GM12878 (cell line): ENCODE measurements around the gene GATA2. TPM values are rescaled to one million over a fixed set of nuclear protein-coding genes. Genes with fewer than 3 reads are reported as not detected.

Source experiments
- ATAC-seq: fragments of 200-7000 bp; cut with Tn5 transposase; 3 replicates; pipeline ENCODE4 v1.9.1; 2020; ENCODE audit warnings: mild to moderate bottlenecking, moderate library complexity
- BruUV-seq: library from RNA; stranded (reverse); fragments of 400-500 nt; replicated peaks from 2 replicates; lab custom pipeline; 2021; lab: Mats Ljungman, UMichigan
- CTCF ChIA-PET: fragments of 300-600 bp; sonication (Branson Sonifier 250); formaldehyde crosslinking; extraction: SDS; loops from one replicate; lab custom pipeline; 2021; ENCODE audit warnings: inconsistent platforms; lab: Yijun Ruan, JAX
- POLR2A ChIA-PET: fragments of 350-600 bp; formaldehyde crosslinking; extraction: SDS; loops from one replicate; lab custom pipeline; 2021; ENCODE audit warnings: inconsistent platforms; lab: Charles Lee
- RAD21 ChIA-PET: fragments of 300-600 bp; sonication (Branson Sonifier 250); formaldehyde crosslinking; loops from one replicate; lab custom pipeline; 2023; ENCODE audit warnings: antibody characterized with exemption; ENCODE audit not compliant: unreplicated experiment; lab: Charles Lee
- SMC1A ChIA-PET: fragments of 300-600 bp; sonication (Branson Sonifier 250); formaldehyde crosslinking; loops from one replicate; lab custom pipeline; 2023; ENCODE audit not compliant: unreplicated experiment, uncharacterized antibody; lab: Charles Lee
- DNase-seq: peaks from one replicate; pipeline ENCODE4 v3.0.0-alpha.2; 2011; ENCODE audit warnings: low read depth, low spot score
- FAIRE-seq: peaks from 3 replicates; lab custom pipeline; 2011; peaks lifted over from hg19 to GRCh38; lab: Jason Lieb, UNC
- H2AFZ ChIP-seq: 2 replicates; pipeline ENCODE4 v1.6.0; 2011; ENCODE audit warnings: low read depth, low read length, control low read depth; ENCODE audit not compliant: control insufficient read depth
- H3K27ac ChIP-seq: 2 replicates; pipeline ENCODE4 v1.5.1; 2011; ENCODE audit warnings: control low read depth; ENCODE audit not compliant: control insufficient read depth, insufficient read depth
- H3K27me3 ChIP-seq, 2 experiments: replicated peaks in 1 of 2; 2 replicates each; pipeline versions ENCODE4 v1.6.0 to v1.6.1; 2011; ENCODE audit warnings: low read length in 1 of 2; ENCODE audit not compliant: control insufficient read depth in 2 of 2, insufficient read depth in 2 of 2
- H3K36me3 ChIP-seq, 2 experiments: 2 replicates each; pipeline ENCODE4 v1.5.1; 2011; ENCODE audit warnings: low read length in 1 of 2; ENCODE audit not compliant: control insufficient read depth in 2 of 2, insufficient read depth in 2 of 2
- H3K4me1 ChIP-seq: 2 replicates; pipeline ENCODE4 v1.6.1; 2011; ENCODE audit warnings: mild to moderate bottlenecking, low read length, moderate library complexity, mixed read lengths; ENCODE audit not compliant: control insufficient read depth, insufficient read depth
- H3K4me2 ChIP-seq: 2 replicates; pipeline ENCODE4 v1.6.0; 2011; ENCODE audit warnings: control low read depth; ENCODE audit not compliant: control insufficient read depth, insufficient read depth
- H3K4me3 ChIP-seq: fragments of 200-600 bp; sonication (generic); 2 replicates; pipeline ENCODE4 v1.5.1; 2016
- H3K79me2 ChIP-seq: 2 replicates; pipeline ENCODE4 v1.6.0; 2011; ENCODE audit warnings: low read length; ENCODE audit not compliant: control insufficient read depth, insufficient read depth
- H3K9ac ChIP-seq: 2 replicates; pipeline ENCODE4 v1.8.0; 2011; ENCODE audit warnings: low read length, control low read depth, mixed read lengths; ENCODE audit not compliant: control insufficient read depth, insufficient read depth
- H3K9me3 ChIP-seq: replicated peaks from 3 replicates; pipeline ENCODE4 v1.5.1; 2011; ENCODE audit warnings: mild to moderate bottlenecking, low read length; ENCODE audit not compliant: control insufficient read depth, insufficient read depth
- H4K20me1 ChIP-seq: 2 replicates; pipeline ENCODE4 v1.6.0; 2011; ENCODE audit not compliant: control insufficient read depth, insufficient read depth
- CHD4 ChIP-seq: fragments of 200-600 bp; sonication (generic); IDR thresholded peaks from 2 replicates; pipeline ENCODE4 v1.6.1; 2016; ENCODE audit warnings: mild to moderate bottlenecking
- CREM ChIP-seq: IDR thresholded peaks from 2 replicates; pipeline ENCODE4 v1.6.1; 2014; ENCODE audit warnings: antibody characterized with exemption, low read depth
- EP300 ChIP-seq, 2 experiments: fragments of 150-350 bp in 1 of 2; IDR thresholded peaks; 2 replicates each; pipeline ENCODE4 v1.6.1; 2011 to 2012; ENCODE audit warnings: low read depth in 2 of 2, low read length in 2 of 2, borderline replicate concordance in 1 of 2, improper control_type of control experiment in 1 of 2, inconsistent platforms in 1 of 2; ENCODE audit not compliant: control insufficient read depth in 1 of 2
- ETV6 ChIP-seq, 2 experiments: fragments of 450-650 bp in 1 of 2; IDR thresholded peaks in 1 of 2; conservative IDR thresholded peaks in 1 of 2; 2 replicates each; pipeline ENCODE4 v1.6.1; 2014; ENCODE audit warnings: antibody characterized with exemption in 1 of 2, borderline replicate concordance in 1 of 2, low read depth in 1 of 2, mild to moderate bottlenecking in 1 of 2, moderate library complexity in 1 of 2
- HDAC2 ChIP-seq: fragments of 200-600 bp; sonication (generic); IDR thresholded peaks from 2 replicates; pipeline ENCODE4 v1.6.1; 2017
- IRF4 ChIP-seq: IDR thresholded peaks from 2 replicates; pipeline ENCODE4 v1.6.1; 2011; ENCODE audit warnings: low read depth, low read length
- KDM1A ChIP-seq: fragments of 200-600 bp; sonication (generic); IDR thresholded peaks from 2 replicates; pipeline ENCODE4 v1.6.1; 2016; ENCODE audit warnings: borderline replicate concordance
- MAX ChIP-seq: IDR thresholded peaks from 2 replicates; pipeline ENCODE4 v1.6.1; 2012; ENCODE audit warnings: low read depth, low read length, improper control_type of control experiment
- MEF2A ChIP-seq: IDR thresholded peaks from 2 replicates; pipeline ENCODE4 v1.6.1; 2011; ENCODE audit warnings: low read depth, mild to moderate bottlenecking, low read length, moderate library complexity; ENCODE audit not compliant: insufficient read depth
- MYB ChIP-seq: fragments of 150-350 bp; IDR thresholded peaks from 2 replicates; pipeline ENCODE4 v1.6.1; 2014; ENCODE audit warnings: mild to moderate bottlenecking, low read depth, low read length, borderline replicate concordance
- RAD21 ChIP-seq: IDR thresholded peaks from 2 replicates; pipeline ENCODE4 v1.6.1; 2011; ENCODE audit warnings: mild to moderate bottlenecking, low read depth, low read length, moderate library complexity; ENCODE audit not compliant: insufficient read depth
- RAD51 ChIP-seq: fragments of 450-650 bp; IDR thresholded peaks from 2 replicates; pipeline ENCODE4 v1.6.1; 2016; ENCODE audit warnings: moderate library complexity, mild to moderate bottlenecking, inconsistent platforms
- SMAD5 ChIP-seq: IDR thresholded peaks from 2 replicates; pipeline ENCODE4 v1.6.1; 2016; ENCODE audit warnings: antibody characterized with exemption, low read depth
- SPI1 ChIP-seq: IDR thresholded peaks from 2 replicates; pipeline ENCODE4 v1.6.1; 2011; ENCODE audit warnings: low read depth, mild to moderate bottlenecking, low read length, moderate library complexity, borderline replicate concordance; ENCODE audit not compliant: insufficient read depth
- STAT1 ChIP-seq: fragments of 450-650 bp; conservative IDR thresholded peaks from 2 replicates; pipeline ENCODE4 v1.6.1; 2014; ENCODE audit warnings: antibody characterized with exemption, mild to moderate bottlenecking
- TBL1XR1 ChIP-seq: IDR thresholded peaks from 2 replicates; pipeline ENCODE4 v1.6.1; 2012; ENCODE audit warnings: low read depth, low read length, improper control_type of control experiment
- TCF3 ChIP-seq: IDR thresholded peaks from 2 replicates; pipeline ENCODE4 v1.6.1; 2012; ENCODE audit warnings: low read depth, mild to moderate bottlenecking, low read length, borderline replicate concordance; ENCODE audit not compliant: insufficient read depth
- ZBTB40 ChIP-seq: fragments of 450-650 bp; IDR thresholded peaks from 2 replicates; pipeline ENCODE4 v1.6.1; 2016; ENCODE audit warnings: mild to moderate bottlenecking, moderate library complexity, borderline replicate concordance
- whole genome bisulfite sequencing: methylation state at CpG from one replicate; pipeline ENCODE4 v1.1.6; 2016; ENCODE audit warnings: low lambda C conversion rate; ENCODE audit not compliant: insufficient replicate concordance, insufficient coverage; ENCODE audit errors: missing lambda C conversion rate; 5-methylcytosine and 5-hydroxymethylcytosine counted together
- in situ Hi-C: fragments of 300-500 bp; cut with MboI; formaldehyde crosslinking; loops from 9 replicates; pipeline ENCODE4 v1.14.3; 2018; ENCODE audit warnings: mixed read lengths
- intact Hi-C: fragments of 100-400 bp; cut with micrococcal nuclease; formaldehyde crosslinking; loops from one replicate; pipeline ENCODE4 v1.14.2; 2022; ENCODE audit not compliant: unreplicated experiment
- polyA plus RNA-seq, 11 experiments: library from polyadenylated mRNA; depleted of rRNA in 4 of 11; unstranded in 6 of 11; stranded (reverse) in 5 of 11; fragments of >200 nt; fragmentation: Nextera tagmentation in 4 of 11; fragmentation: Illumina TruSeq in 1 of 11; extraction: Ambion mirVana in 4 of 11; extraction: Trizol in 1 of 11; gene quantifications; 1 replicate in 1 of 11; 2 replicates in 10 of 11; pipeline versions ENCODE4 v1.2.1 to v1.2.3, GENCODE V29; 2011 to 2016; ENCODE audit warnings: inconsistent platforms in 2 of 11, missing spikeins in 2 of 11, low read depth in 1 of 11
- total RNA-seq, 4 experiments: library from RNA; depleted of rRNA in 3 of 4; stranded (reverse); fragments of >200 nt in 3 of 4; fragmentation: Illumina TruSeq in 1 of 4; extraction: Trizol in 1 of 4; gene quantifications; 2 replicates each; pipeline versions ENCODE4 v1.2.1 to v1.2.3, GENCODE V29; 2013 to 2021

GATA2 gene
- total and polyA plus RNA-seq, 10 of the 15 experiments (the other 5 are each of a cell fraction or from before 2014, with no cell fraction given): 0.56 TPM; not detected in 9

- no peaks in the 10 kb centered on the region for H4K20me1 ChIP-seq
- intact Hi-C loops (no loop called here), in situ Hi-C loops (no loop called here)
- SMC1A ChIA-PET: no interaction called here
- H3K36me3 ChIP-seq: no peaks in the 10 kb centered on the region
- RAD21 ChIA-PET: no interaction called here
- no peak overlapping the region for H3K9ac ChIP-seq
- H3K27me3 ChIP-seq: peaks cover 2 to 10% of the 10 kb centered on the region in 2 experiments
- DNase-seq (no peak), FAIRE-seq (no peak), ATAC-seq (no peak)
- no peak overlapping the region for H3K4me2 ChIP-seq
- no peak overlapping the region for H3K27ac ChIP-seq
- H2AFZ ChIP-seq: no peak overlapping the region
- no peaks in the 10 kb centered on the region for H3K4me1 ChIP-seq
- H3K4me3 ChIP-seq: no peak overlapping the region
- WGBS: 51% methylated on average over 10 of the region's 10 CpGs
- POLR2A ChIA-PET: no interaction called here
- H3K79me2 ChIP-seq: no peaks in the 10 kb centered on the region
- CTCF ChIA-PET: no interaction called here
- TF ChIP-seq SPI1 (no peak), CREM (no peak), RAD21 (no peak), SMAD5 (no peak), MAX (no peak), RAD51 (no peak), ZBTB40 (no peak), MYB (no peak), EP300 (IDR thresholded peaks at IDR 0.05; ENCODE audit: borderline replicate concordance in 1 of 2, control insufficient read depth in 1 of 2, low read depth in 2 of 2, low read length in 2 of 2) (no peak), IRF4 (no peak), CHD4 (no peak), TCF3 (no peak), KDM1A (no peak), TBL1XR1 (no peak), HDAC2 (no peak), ETV6 (conservative IDR thresholded peaks at IDR 0.05 in 1 of 2, IDR thresholded peaks at IDR 0.05 in 1 of 2; ENCODE audit: borderline replicate concordance in 1 of 2, low read depth in 1 of 2) (no peak), MEF2A (no peak), STAT1 (no peak)
- no TSS peak for BruUV-seq
- no peaks in the 10 kb centered on the region for H3K9me3 ChIP-seq
These were observed 62.7 kb downstream of the GATA2 start for GRCh38 chr3:128430301-128430700.
